HG03039 (cell line): ENCODE data around the gene SORT1.
"Not testable (repeated sequence)": the region's sequence is repeated elsewhere in the genome, so short reads cannot be mapped to it uniquely, and the experiment has no call there.

Experiments used
- ATAC-seq: cut with Tn5 transposase; IDR thresholded peaks from one replicate; pipeline ENCODE4 v1.9.1; 2021; ENCODE audit warnings: mild to moderate bottlenecking, moderate library complexity; ENCODE audit not compliant: unreplicated experiment

Gene SORT1

DNA sequence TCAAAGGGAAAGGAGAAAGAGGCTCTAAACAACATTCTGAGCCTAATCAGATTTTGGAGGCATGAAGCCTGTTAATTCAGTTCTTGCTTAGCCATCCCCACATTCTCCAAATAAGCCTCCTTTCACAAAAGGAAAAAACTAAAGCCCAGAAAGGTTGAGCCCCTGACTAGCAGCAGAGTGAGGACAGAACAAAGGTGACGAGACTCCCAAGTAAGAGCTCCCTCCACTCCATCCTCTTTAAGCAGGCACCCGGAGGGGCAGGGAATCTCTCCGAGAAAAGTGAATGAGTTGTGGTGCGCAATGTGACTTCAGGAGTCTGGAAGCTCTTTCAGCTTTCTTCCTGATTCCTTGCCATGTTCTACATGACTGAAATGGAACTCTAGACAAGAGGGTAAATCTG is 47.5 kb downstream of the SORT1 start:
- ATAC-seq: no peak

DNA sequence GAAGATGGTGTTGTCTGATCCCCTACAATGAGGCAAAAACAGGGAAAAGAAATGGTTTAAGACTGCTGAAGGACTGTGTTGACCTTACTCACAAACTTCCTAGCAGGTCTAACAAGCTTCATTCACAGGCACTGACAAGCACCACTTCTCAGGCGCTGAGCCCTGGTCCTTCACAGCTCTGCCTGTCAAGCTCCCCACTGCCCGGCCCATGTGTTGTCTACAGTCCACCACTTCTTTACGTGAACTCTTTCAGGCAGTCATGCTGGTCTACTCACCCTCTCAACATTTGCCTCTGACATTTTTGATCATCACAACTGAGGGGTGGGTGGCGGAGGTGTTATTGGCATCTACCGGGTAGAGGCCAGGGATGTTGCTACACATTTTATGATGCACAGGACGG is 50.2 kb downstream of the SORT1 start:
- ATAC-seq: no peak

DNA sequence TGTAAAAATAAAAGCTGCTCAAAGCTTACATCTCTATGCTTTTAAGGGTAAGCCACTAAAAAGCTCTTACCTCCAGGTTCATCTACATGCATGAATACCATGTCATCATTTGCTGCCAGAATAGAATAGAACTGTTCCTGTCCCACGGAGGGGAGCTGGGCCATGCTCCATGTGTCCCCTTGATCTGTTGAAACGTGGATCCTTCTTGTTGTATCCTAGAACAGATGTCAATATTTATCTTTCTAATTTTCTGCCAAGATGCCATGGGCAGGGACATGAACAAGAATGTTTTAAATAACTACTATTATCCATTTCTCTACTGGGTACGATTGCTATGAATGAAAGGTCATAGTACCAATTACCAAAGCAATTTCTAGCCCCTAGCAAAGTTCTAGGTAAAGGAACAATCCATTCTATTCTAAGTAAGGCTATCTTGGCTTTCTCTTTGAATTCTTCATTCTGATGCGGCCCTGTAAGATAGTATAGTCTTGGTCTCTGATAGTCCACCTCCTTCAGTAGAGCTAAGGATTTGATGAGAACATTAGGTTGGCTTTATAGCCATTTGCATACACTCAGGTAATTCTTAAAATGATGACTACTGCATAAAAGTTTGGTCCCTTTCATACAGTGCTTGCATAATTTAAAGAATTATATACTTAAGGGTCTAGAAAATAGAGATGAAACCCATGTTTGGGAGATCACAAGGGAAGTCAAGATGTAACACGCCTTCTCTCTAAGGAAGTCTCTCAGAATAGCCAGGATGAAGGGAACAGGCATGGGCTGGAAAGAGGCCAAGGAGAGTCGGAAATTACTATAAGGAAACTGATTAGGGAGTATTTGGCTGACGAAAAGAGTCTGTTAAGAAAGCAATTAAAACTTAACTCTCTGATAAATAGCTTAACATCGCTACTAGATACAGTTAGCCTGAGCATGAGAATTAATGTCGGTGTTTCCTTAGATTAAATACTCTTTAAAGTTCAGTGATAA is 55.5 kb downstream of the SORT1 start:
- ATAC-seq: no peak

GRCh38 chr1:109338608-109339007 is 59.1 kb downstream of the SORT1 start:
- no peak for ATAC-seq

GRCh38 chr1:109338091-109338490 is 59.6 kb downstream of the SORT1 start:
- no peak for ATAC-seq

DNA sequence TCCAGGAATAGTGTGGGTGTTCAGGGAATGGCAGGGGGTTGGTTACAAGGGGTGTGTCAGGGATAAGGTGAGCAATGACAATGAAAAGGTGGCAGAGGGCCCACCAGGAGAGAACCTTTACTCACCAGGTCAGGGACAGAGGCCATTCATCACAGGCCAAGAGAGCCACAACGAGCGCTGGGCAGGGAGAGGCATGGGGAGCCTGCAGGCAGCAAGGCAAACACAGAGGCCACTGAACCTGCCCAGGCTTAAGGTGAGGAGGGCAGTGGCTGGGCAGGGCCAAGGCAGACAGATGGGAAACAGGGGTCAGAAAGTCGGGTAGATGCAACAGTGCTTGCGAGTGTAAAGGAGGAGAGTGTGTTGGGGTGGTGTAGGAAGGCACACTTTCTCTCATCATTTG is 62.6 kb downstream of the SORT1 start:
- no peak for ATAC-seq

DNA sequence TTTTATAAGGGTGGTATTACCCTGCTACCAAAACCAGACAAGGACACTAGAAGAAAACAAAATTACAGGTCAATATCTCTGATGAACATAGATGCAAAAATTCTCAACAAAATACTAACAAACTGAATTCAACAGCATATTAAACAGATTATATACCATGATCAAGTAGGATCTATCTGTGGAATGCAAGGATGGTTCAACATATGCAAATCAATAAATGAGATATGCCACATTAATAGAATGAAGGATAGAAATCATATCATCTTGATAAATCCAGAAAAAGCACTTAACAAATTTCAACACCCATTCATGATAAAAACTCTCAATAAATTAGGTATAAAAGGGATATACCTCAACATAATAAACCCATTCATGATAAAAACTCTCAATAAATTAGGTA is 66.6 kb downstream of the SORT1 start:
- no peak for ATAC-seq

- ATAC-seq: no peak
Measured at GRCh38 chr1:109327285-109327684, 70.4 kb downstream of the SORT1 start.

DNA sequence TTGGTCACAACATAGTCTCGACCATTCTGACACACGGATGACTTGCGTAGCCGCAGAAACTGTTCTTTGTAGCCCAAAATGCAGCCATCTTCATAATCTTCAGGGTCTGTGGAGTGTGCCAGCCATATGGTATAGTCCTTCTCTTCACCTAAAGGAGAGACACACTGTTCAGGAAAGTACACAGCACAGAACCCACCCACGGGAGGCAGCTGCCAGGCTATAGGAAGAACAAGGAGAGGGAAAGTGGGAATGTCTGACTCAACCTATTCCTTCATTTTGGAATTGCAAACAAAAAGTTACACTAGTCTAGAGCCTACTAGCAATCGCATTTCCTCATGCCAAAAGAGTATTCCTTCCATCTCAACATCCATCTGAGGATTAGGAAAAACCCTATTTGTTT is 74.7 kb downstream of the SORT1 start:
- no peak for ATAC-seq

- ATAC-seq: no peak
Measured at GRCh38 chr1:109319114-109319513, 78.6 kb downstream of the SORT1 start.

DNA sequence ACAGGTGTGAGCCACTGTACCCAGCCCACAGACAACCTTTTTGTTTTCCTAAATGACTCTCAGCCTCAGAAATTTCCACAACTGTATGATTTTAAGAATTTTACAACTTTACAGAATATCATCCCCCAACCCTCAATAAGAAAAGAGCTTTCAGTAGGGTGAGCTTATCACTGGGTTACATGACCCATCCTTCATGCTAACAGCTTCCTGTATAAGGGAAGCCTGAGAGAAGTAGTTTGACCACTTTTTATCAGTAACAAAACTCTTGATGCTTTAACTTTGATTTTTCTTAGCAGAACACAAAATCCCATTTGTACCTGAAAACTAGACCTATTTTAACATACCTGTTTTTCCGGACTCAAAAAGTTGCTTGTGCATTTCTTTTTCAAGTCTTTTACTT is 81.2 kb downstream of the SORT1 start:
- no peak for ATAC-seq

GRCh38 chr1:109315288-109315687 is 82.4 kb downstream of the SORT1 start:
- no peak for ATAC-seq

GRCh38 chr1:109314795-109315194 is 82.9 kb downstream of the SORT1 start:
- ATAC-seq: no peak

DNA sequence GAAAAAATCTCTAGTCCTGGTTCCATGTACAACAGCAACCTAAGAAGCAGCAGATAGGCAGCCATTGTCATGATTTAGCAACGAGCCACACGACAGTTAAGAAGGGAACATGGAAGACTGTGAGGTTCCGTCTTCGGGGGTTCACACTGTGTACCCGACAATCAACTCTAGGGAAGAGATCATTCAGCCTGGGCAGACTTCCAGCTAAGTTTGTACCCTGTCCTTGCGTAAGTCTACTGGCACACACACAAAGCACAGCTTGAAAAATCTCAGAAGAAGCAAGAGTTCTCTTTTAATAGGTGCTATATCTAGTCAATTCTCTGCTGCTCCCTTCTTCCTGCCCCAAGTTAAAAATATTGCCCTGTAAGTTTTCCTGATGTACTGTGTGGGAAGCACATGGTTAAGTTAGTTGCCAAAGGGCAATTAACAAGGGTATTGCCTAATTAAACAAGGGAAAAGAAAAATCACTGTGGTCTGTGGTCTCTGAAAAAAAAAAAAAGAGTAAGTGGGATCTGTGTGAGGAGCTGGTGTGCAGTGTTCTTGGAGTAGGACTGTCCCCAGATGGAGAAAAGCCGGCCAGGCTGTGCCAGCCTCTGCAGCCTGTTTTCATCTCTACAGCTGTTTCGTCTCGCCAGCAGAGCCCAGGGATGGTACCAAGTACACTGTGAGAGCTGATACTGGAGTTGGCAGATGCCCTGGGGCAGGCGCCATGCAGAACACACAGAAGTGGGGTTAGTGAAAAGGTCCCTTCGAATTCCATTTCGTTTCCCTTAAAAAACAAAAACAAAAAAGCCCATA is 84.5 kb downstream of the SORT1 start:
- no peak for ATAC-seq

DNA sequence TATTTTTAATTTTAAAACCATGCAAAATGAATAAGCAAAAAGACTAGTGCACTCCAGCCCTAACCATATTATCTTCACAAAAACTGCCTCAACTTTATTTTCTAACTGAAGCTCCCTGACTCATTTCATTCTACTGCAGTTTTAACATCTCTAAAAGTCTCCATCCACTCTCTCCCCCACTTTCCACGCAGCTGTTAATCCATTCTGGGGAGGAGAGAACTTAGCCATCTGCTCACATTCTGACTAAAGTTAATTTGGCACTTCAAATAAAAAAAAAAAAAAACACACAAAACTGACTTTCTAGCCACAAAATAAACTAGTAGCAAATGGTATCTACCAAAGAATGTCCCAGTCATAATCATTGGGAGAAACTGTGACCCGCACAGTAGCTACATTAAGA is 85.5 kb downstream of the SORT1 start:
- no peak for ATAC-seq

- ATAC-seq: no peak
Measured at GRCh38 chr1:109309347-109309746, 88.4 kb downstream of the SORT1 start.

DNA sequence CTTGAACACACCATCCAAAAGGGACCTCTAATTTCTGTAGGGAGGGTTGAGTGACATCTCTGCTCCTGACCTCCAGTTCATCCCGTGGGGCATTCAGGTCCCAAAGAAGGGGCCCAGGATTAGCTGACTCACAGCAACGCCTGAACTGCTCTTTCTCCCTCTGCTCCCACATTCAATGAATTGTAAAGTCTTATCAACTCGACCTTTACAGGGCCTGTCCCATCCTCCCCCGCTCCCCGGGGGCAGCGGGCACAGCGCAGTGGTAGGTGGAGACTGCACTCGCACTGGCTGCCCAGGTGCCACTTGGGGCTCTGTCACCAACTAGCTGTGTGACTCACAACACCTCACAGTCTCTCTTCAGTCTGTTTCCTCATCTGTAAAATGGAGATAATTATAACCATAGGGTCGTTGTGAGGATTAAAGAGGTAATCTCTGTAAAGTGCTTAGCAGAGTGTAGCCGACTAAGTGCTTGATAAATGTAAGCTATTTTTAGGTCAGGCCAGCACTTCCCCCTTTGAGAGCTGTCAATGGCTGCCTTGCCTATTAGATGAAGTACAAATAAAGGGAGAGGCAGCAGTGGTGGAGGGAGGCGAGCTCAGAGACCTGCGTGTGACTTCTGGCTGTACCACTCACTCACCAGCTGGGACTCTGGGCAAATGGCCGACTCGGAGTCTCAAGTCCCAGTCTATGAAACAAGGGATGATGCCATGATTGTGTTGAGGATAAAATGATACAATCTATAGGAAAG is 90.3 kb downstream of the SORT1 start:
- ATAC-seq: no peak

DNA sequence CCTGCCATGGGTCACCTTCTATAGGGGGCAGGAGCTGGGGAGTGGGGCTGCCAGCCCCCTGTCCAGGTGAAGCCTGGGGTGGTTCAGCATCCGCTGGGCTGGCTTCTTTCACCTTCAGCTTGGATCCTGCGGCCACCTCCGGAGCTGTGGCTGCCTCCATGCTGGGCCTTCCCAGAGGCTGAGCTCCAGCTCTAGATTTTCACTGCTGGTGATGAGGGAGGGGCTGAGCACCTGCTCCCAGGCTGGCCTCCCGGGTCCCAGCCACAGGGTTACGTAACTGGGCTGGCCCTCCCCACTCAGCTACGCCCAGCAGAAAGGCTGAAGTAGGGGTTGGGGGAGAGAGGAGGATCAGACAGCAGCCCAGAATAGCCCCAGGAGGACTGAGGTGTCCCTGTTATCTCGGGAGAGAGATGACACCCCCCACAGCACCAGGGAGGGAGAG is 90.9 kb downstream of the SORT1 start, which contains the start of gene MYBPHL:
Gene MYBPHL (minus strand): TSS at position 180 of the 442 bp plus-strand sequence. CDS start 20 bp downstream, at position 160.
- ATAC-seq: no peak

GRCh38 chr1:109305991-109306390 is 91.7 kb downstream of the SORT1 start:
- ATAC-seq: not testable (repeated sequence)

DNA sequence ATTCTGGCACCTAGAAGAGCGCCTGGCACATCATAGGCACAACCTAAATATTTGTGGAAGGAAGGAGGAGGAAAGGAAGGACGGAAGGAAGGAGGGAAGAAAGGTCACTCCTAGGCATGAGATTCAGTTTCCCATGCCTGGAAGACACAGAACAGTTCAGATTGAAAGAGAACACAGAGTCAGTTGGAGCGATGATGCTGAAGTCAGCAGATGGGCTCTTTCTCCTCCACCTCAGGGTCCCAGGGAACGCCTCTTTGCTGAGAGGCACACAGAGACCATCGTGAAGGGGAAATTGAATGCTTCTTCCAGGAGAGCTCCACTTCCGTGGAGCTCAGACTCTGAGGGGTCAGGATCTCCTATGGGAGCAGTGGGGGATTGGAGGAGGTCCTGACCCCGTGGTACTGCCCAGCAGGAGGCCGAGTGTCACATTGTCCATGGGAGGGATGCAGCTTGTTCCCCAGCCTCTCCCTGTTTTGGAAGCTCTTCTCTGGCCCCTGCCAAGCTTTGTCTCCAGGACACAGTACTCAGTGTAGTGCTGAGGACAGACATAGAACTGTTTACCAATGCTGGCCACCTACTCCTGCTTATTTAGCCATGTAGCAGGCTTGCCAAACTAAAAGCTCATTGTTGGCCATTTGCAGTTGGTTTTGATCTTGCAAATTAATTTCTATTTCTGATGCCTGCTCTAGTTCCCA is 93.3 kb downstream of the SORT1 start:
- ATAC-seq: no peak
